Gastrocnemius medialis (tissue), 4 donors: ENCODE results near the gene GOLGA6L26. TPM values are rescaled to one million over a fixed set of nuclear protein-coding genes. Genes with fewer than 3 reads are reported as not detected.
"Not testable (repeated sequence)": the region's sequence is repeated elsewhere in the genome, so short reads cannot be mapped to it uniquely, and the experiment has no call there.

Source experiments
- ATAC-seq, 2 donors: fragments of 150-250 bp; one replicate each; pipeline ENCODE4 v1.9.1; 2016
- DNase-seq, 2 donors: peaks; one replicate each; pipeline ENCODE4 v3.0.0-alpha.2; 2019
- H3K27ac ChIP-seq, 4 donors: fragments of 200-600 bp; sonication (generic); 1 replicate in 1 of 4; 2 replicates in 3 of 4; pipeline ENCODE4 v1.5.1; 2016 to 2018; ENCODE audit warnings: mild to moderate bottlenecking in 2 of 4, moderate library complexity in 1 of 4
- H3K27me3 ChIP-seq, 3 donors: fragments of 200-600 bp; sonication (generic) in 2 of 3; 1 replicate in 1 of 3; 2 replicates in 2 of 3; pipeline versions ENCODE4 v1.5.1 to v1.6.0; 2016 to 2019; ENCODE audit warnings: mild to moderate bottlenecking in 1 of 3, moderate library complexity in 1 of 3
- H3K36me3 ChIP-seq, 2 donors: fragments of 200-600 bp; sonication (generic) in 1 of 2; one replicate each; pipeline ENCODE4 v1.5.1; 2017 to 2018
- H3K4me1 ChIP-seq, 2 donors: fragments of 200-600 bp; sonication (generic) in 1 of 2; one replicate each; pipeline ENCODE4 v1.5.1; 2016 to 2017; ENCODE audit warnings: mild to moderate bottlenecking in 2 of 2
- H3K4me3 ChIP-seq, 4 donors: fragments of 200-600 bp; sonication (generic) in 3 of 4; 1 replicate in 1 of 4; 2 replicates in 3 of 4; pipeline ENCODE4 v1.5.1; 2016 to 2019; ENCODE audit warnings: mild to moderate bottlenecking in 2 of 4
- H3K9me3 ChIP-seq, 3 donors: fragments of 200-600 bp; sonication (generic) in 2 of 3; 1 replicate in 1 of 3; 2 replicates in 2 of 3; pipeline ENCODE4 v1.5.1; 2016 to 2019
- POLR2A ChIP-seq, 2 donors: fragments of 450-650 bp; IDR thresholded peaks; one replicate each; pipeline ENCODE4 v1.6.1; 2017; ENCODE audit warnings: antibody characterized with exemption in 2 of 2, mild to moderate bottlenecking in 2 of 2, moderate library complexity in 2 of 2
- in situ Hi-C, 4 donors: fragments of 200-750 bp; cut with MboI; loops; one replicate each; pipeline versions ENCODE4 v1.15.0 to v1.8.0; 2017; ENCODE audit warnings: low sequenced_read_pairs in 4 of 4
- intact Hi-C: fragments of 100-400 bp; cut with DNase I; formaldehyde crosslinking; loops from one replicate; pipeline ENCODE4 v1.15.1; 2023; ENCODE audit warnings: low total_unique reads
- total RNA-seq, 4 donors: library from RNA; depleted of rRNA; stranded (reverse); fragments of >200 nt; gene quantifications; one replicate each; pipeline versions ENCODE4 v1.1.0 to v1.2.3, GENCODE V29; 2016
- TF ChIP-seq, protein P1 (sequence below), 5 experiments: fragments of 450-650 bp in 3 of 5; fragments of 200-600 bp in 2 of 5; sonication (generic) in 2 of 5; IDR thresholded peaks in 4 of 5; conservative IDR thresholded peaks in 1 of 5; 1 replicate in 4 of 5; 2 replicates in 1 of 5; pipeline ENCODE4 v1.5.1; 2016 to 2019; ENCODE audit warnings: antibody characterized with exemption in 5 of 5, mild to moderate bottlenecking in 3 of 5, moderate library complexity in 3 of 5

GOLGA6L26 gene
- total RNA-seq, 4 donors from 2014 or later, result not detected

- no peak for ATAC-seq
- in situ Hi-C loops (no loop called here), intact Hi-C loops (no loop called here)
- no peaks in the 10 kb centered on the region for H3K36me3 ChIP-seq
- no peaks in the 10 kb centered on the region for H3K9me3 ChIP-seq
- no peak overlapping the region for H3K27ac ChIP-seq
- no peak overlapping the region for H3K4me3 ChIP-seq
- no peak for TF ChIP-seq POLR2A (IDR thresholded peaks at IDR 0.05)
- TF ChIP-seq, protein P1, sequence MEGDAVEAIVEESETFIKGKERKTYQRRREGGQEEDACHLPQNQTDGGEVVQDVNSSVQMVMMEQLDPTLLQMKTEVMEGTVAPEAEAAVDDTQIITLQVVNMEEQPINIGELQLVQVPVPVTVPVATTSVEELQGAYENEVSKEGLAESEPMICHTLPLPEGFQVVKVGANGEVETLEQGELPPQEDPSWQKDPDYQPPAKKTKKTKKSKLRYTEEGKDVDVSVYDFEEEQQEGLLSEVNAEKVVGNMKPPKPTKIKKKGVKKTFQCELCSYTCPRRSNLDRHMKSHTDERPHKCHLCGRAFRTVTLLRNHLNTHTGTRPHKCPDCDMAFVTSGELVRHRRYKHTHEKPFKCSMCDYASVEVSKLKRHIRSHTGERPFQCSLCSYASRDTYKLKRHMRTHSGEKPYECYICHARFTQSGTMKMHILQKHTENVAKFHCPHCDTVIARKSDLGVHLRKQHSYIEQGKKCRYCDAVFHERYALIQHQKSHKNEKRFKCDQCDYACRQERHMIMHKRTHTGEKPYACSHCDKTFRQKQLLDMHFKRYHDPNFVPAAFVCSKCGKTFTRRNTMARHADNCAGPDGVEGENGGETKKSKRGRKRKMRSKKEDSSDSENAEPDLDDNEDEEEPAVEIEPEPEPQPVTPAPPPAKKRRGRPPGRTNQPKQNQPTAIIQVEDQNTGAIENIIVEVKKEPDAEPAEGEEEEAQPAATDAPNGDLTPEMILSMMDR (IDR thresholded peaks at IDR 0.05 in 4 of 5, conservative IDR thresholded peaks at IDR 0.05 in 1 of 5), result no peak
- no peaks in the 10 kb centered on the region for H3K27me3 ChIP-seq
- no peak for DNase-seq
- no peaks in the 10 kb centered on the region for H3K4me1 ChIP-seq
These were observed 36.6 kb upstream of the GOLGA6L26 start for GRCh38 chr15:23370578-23370977.

DNA sequence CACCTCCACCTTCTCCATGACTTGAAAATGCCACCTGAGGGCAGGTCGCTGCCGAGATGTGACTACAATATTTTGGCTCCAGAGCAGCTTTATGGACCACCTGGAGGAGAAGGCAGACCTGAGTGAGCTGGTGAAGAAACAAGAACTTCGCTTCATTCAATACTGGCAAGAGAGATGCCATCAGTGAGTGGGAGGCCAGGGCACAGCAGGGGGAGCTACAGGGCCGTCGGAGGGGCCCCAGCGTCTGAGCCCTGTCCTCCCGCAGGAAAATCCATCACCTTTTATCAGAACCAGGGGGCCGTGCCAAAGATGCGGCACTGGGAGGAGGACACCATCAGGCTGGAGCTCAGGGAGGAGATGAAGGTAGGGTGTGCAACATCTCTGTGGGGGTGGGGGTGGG lies 30.3 kb upstream of the GOLGA6L26 start:
- H3K27me3 ChIP-seq, ATAC-seq, H3K27ac ChIP-seq, DNase-seq, H3K4me1 ChIP-seq, intact Hi-C loops, H3K36me3 ChIP-seq, H3K9me3 ChIP-seq, H3K4me3 ChIP-seq, in situ Hi-C loops: not testable (repeated sequence)

DNA sequence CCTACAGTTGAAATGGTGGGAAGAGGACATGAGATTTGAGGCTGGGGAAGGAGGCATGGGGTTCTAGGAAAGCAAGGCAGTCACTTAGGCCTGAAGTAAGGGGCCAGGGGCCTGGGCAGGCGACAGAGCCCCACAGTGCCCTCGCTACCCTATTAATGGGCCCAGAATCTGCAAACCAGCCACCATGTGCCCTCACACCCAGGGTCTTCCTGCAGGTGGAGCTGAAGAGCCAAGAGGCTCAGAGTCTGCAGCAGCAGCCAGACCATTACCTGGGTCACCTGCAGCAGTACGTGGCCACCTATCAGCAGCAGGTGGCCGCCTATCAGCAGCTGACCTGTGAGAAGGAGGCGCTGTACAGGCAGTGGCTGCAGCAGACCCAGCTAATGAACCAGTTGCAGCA lies 28.6 kb upstream of the GOLGA6L26 start:
- H3K27me3 ChIP-seq, H3K9me3 ChIP-seq, in situ Hi-C loops, H3K4me1 ChIP-seq, intact Hi-C loops, ATAC-seq, H3K27ac ChIP-seq, H3K36me3 ChIP-seq, H3K4me3 ChIP-seq, DNase-seq: not testable (repeated sequence)

- H3K9me3 ChIP-seq, ATAC-seq, H3K27me3 ChIP-seq, H3K27ac ChIP-seq, H3K4me1 ChIP-seq, H3K4me3 ChIP-seq, H3K36me3 ChIP-seq, intact Hi-C loops, DNase-seq, in situ Hi-C loops: not testable (repeated sequence)
These were observed 20.5 kb upstream of the GOLGA6L26 start, which contains the start of gene GOLGA8S for GRCh38 chr15:23354448-23354847. Gene GOLGA8S, plus strand, starts transcription at chr15:23354748. Its CDS starts 62 bp downstream, at chr15:23354810.

DNA sequence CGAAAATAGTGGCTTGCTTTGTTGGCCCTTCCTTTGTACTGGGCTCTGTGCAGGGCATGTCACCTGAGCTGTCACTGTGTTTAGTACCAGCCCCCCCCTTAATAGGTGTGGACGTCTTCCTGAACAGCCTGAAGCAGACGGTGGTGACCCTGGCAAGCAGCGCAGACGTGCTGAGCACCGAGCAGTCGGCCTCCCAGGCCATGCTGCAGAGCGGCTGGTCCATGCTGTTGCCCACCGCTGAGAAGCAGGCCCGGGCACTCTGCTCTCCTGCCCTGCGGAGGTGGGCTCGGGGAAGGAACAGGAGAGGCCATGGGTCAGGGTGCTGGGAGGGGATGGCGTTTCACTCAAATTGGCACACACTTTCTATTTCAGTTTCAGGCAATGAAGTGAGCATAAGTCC lies 22.8 kb downstream of the GOLGA6L26 start:
- H3K27me3 ChIP-seq, H3K9me3 ChIP-seq, in situ Hi-C loops, H3K4me3 ChIP-seq, H3K4me1 ChIP-seq, DNase-seq, ATAC-seq, H3K27ac ChIP-seq, intact Hi-C loops: not testable (repeated sequence)
- H3K36me3 ChIP-seq, result peaks cover 0 to 31% of the 10 kb centered on the region in 2 donors

DNA sequence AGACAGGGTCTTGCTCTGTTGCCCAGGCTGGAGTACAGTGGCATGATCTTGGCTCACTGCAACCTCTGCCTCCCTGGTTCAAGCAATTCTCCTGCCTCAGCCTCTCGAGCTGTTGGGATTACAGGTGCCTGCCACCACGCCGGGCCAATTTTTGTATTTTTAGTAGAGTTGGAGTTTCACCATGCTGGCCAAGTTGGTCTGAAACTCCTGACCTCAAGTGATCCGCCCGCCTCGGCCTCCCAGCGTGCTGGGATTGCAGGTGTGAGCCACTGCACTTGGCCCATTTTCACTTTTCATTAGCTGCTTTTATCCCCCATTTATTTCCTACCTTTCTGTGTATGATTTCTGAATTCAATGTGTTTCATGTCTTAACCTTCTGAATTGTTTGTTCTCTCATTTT lies 28.1 kb downstream of the GOLGA6L26 start:
- in situ Hi-C loops, ATAC-seq, DNase-seq, H3K27me3 ChIP-seq, H3K9me3 ChIP-seq, intact Hi-C loops: not testable (repeated sequence)
- Histone ChIP-seq H3K27ac (peak overlapping the region in 1 of 4 donors; percentile 24), H3K4me1 (peaks cover 20 to 24% of the 10 kb centered on the region in 2 donors), H3K4me3 (peak overlapping the region in 1 of 4 donors; percentile 7), H3K36me3 (peaks cover 0 to 38% of the 10 kb centered on the region in 2 donors)

DNA sequence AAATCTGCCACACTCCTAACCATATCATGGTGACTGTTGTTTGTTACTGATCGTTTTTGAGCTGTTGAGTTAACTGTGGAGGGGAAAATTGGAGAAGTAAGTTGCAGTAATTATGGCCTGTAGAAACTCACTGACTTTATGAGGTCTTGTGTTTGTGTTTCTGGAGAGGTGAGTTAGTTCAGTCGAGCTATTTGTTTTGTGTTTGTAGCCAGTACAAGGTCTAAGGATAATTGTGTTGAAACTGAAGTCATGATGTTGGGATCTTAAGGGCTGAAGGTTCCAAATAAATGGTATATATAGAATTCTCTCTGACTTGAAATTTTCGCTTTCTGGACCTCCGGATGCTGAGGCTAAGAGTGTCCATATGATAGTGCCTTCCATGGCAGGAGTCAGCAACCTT lies 29.2 kb downstream of the GOLGA6L26 start:
- intact Hi-C loops, DNase-seq, in situ Hi-C loops, H3K27me3 ChIP-seq, ATAC-seq, H3K9me3 ChIP-seq: not testable (repeated sequence)
- peaks cover 0 to 27% of the 10 kb centered on the region in 2 donors for H3K36me3 ChIP-seq
- H3K4me3 ChIP-seq, result peak overlapping the region in 2 of 4 donors; percentile 54 to 58
- H3K27ac ChIP-seq, result peak overlapping the region; percentile 19 to 80 (median 68)
- peaks cover 20 to 24% of the 10 kb centered on the region in 2 donors for H3K4me1 ChIP-seq

DNA sequence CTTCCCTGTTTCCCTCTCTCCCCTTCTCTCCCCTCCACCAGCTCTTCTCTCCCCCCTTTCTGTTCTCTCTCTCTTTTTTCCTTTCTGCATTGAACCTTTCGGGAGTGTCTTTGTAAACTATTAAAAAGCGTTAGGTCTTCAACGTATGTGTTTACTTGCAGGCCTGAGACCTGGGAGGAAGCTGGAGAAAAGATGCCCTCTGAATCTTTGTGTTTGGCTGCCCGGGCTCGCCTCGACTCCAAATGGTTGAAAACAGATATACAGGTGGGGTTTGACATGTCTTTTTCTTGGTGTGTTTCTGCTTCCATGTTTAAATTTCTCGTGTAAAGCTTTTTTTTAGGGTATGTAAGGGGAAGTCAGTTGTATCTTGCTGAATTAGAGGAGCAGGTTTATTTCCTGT lies 29.7 kb downstream of the GOLGA6L26 start:
- Histone ChIP-seq H3K36me3 (peaks cover 0 to 21% of the 10 kb centered on the region in 2 donors), H3K4me1 (peaks cover 20 to 24% of the 10 kb centered on the region in 2 donors), H3K27ac (peak overlapping the region; percentile 65 to 80 (median 74)), H3K4me3 (peak overlapping the region; percentile 54 to 58 (median 56))
- H3K27me3 ChIP-seq, intact Hi-C loops, ATAC-seq, in situ Hi-C loops, H3K9me3 ChIP-seq, DNase-seq: not testable (repeated sequence)
